ENCODE data around the gene HCRTR1. TPM values are rescaled to one million over a fixed set of nuclear protein-coding genes. Genes with fewer than 3 reads are reported as not detected.

HCRTR1 gene
- total RNA-seq, 4 donors from 2014 or later, result not detected

DNA sequence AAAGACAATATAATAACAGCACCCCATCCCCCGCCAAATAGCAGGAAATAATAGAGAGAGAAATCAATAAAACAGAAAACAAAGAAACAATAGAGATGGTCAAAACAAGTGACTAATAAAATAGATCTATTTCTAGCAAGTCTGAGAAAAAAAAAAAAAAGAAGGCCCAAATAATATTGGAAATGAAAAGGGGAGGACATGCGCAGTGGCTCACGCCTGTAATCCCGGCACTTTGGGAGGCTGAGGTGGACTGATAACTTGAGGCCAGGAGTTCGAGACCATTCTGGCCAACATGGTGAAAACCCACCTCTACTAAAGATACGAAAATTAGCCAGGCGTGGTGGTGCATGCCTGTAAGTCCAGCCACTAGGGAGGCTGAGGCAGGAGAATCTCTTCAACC is 18.5 kb upstream of the HCRTR1 start:
- no peaks in the 10 kb centered on the region for H3K36me3 ChIP-seq
- WGBS, result 98% methylated on average over 7 of the region's 7 CpGs
- H3K27me3 ChIP-seq, result no peaks in the 10 kb centered on the region
- H3K4me1 ChIP-seq, result no peaks in the 10 kb centered on the region
- H3K4me3 ChIP-seq, result no peak overlapping the region
- no peak for DNase-seq (ENCODE audit: low spot score in 2 of 2)
- no peaks in the 10 kb centered on the region for H3K9me3 ChIP-seq
- no peak for TF ChIP-seq POLR2AphosphoS5 (IDR thresholded peaks at IDR 0.05)
- TF ChIP-seq EP300 (IDR thresholded peaks at IDR 0.05), result no peak
- no peak for TF ChIP-seq CTCF (IDR thresholded peaks at IDR 0.05)
- no peak for TF ChIP-seq POLR2A (IDR thresholded peaks at IDR 0.05)
- H3K27ac ChIP-seq, result no peak overlapping the region

- Histone ChIP-seq H3K9me3 (no peaks in the 10 kb centered on the region), H3K36me3 (no peaks in the 10 kb centered on the region), H3K27ac (no peak overlapping the region), H3K27me3 (no peaks in the 10 kb centered on the region), H3K4me3 (no peak overlapping the region), H3K4me1 (no peaks in the 10 kb centered on the region)
- TF ChIP-seq EP300 (IDR thresholded peaks at IDR 0.05) (no peak), POLR2A (IDR thresholded peaks at IDR 0.05) (no peak), CTCF (IDR thresholded peaks at IDR 0.05) (no peak), POLR2AphosphoS5 (IDR thresholded peaks at IDR 0.05) (no peak)
- DNase-seq (ENCODE audit: low spot score in 2 of 2), result no peak
- 60% methylated on average over 2 of the region's 2 CpGs for WGBS
These were observed 16.8 kb upstream of the HCRTR1 start for GRCh38 chr1:31600641-31601040.

GRCh38 chr1:31602081-31602480 is 15.4 kb upstream of the HCRTR1 start:
- TF ChIP-seq POLR2AphosphoS5 (IDR thresholded peaks at IDR 0.05) (no peak), CTCF (IDR thresholded peaks at IDR 0.05) (no peak), EP300 (IDR thresholded peaks at IDR 0.05) (no peak), POLR2A (IDR thresholded peaks at IDR 0.05) (no peak)
- 98% methylated on average over 2 of the region's 2 CpGs for WGBS
- no peak overlapping the region for H3K4me3 ChIP-seq

DNA sequence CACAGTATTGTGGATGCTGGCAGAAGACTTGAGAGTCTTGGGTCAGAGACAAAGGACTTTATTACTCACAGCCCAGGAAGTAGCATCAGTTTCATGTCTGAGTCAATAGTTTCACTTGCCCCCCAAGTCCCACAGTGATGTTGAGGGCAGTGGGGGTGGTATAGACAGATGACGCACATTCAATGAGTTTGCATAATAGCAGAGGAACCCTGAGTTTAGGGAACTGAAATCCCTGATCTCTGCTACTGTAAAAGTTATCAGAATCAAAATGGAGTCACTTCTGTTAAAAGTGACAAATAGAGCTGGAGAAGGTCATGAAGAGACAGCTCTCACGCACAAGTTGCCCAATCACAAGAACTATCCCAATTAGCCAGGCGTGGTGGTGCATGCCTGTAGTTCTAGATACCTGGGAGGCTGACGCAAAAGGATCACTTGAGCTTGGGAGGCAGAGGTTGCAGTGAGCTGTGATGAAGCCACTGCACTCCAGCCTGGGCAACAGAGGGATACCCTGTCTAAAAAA is 11.5 kb upstream of the HCRTR1 start:
- Histone ChIP-seq H3K9me3 (no peaks in the 10 kb centered on the region), H3K27me3 (no peaks in the 10 kb centered on the region), H3K4me3 (no peak overlapping the region), H3K4me1 (no peaks in the 10 kb centered on the region), H3K36me3 (no peaks in the 10 kb centered on the region), H3K27ac (no peak overlapping the region)
- no peak for TF ChIP-seq CTCF (IDR thresholded peaks at IDR 0.05)
- DNase-seq (ENCODE audit: low spot score in 2 of 2), result no peak
- WGBS, result 91% methylated on average over 4 of the region's 4 CpGs

More at GRCh38 chr1:31602081-31602480, 15.4 kb upstream of the HCRTR1 start:
- Histone ChIP-seq H3K9me3 (no peaks in the 10 kb centered on the region), H3K27me3 (no peaks in the 10 kb centered on the region), H3K27ac (no peak overlapping the region), H3K4me1 (no peaks in the 10 kb centered on the region), H3K36me3 (no peaks in the 10 kb centered on the region)
- no peak for DNase-seq (ENCODE audit: low spot score in 2 of 2)

- no peak for DNase-seq (ENCODE audit: low spot score in 2 of 2)
- Histone ChIP-seq H3K27ac (no peak overlapping the region), H3K9me3 (no peaks in the 10 kb centered on the region), H3K27me3 (no peaks in the 10 kb centered on the region), H3K4me3 (no peak overlapping the region), H3K4me1 (no peaks in the 10 kb centered on the region), H3K36me3 (no peaks in the 10 kb centered on the region)
- TF ChIP-seq EP300 (IDR thresholded peaks at IDR 0.05), result no peak
- no peak for TF ChIP-seq POLR2AphosphoS5 (IDR thresholded peaks at IDR 0.05)
- TF ChIP-seq POLR2A (IDR thresholded peaks at IDR 0.05), result no peak
- TF ChIP-seq CTCF (IDR thresholded peaks at IDR 0.05), result no peak
- WGBS, result 89% methylated on average over 5 of the region's 5 CpGs
These were observed 10.1 kb upstream of the HCRTR1 start for GRCh38 chr1:31607360-31607759.
